CD4-positive, alpha-beta T cell treated with Interleukin-17A for 4 hours (primary cell): ENCODE measurements around the gene CLIC6.

Source experiments
- DNase-seq: peaks from one replicate; pipeline ENCODE4 v3.0.0-alpha.2; 2020; ENCODE audit warnings: mixed read lengths

Gene CLIC6

GRCh38 chr21:34668803-34669148 lies at the start of gene CLIC6:
CLIC6 (plus strand) TSS chr21:34668994; CDS start chr21:34669389, 395 bp downstream.
- no peak for DNase-seq

GRCh38 chr21:34619841-34620665 lies 48.7 kb upstream of the CLIC6 start:
- DNase-seq = no peak

GRCh38 chr21:34621434-34622350 lies 47.1 kb upstream of the CLIC6 start:
- DNase-seq = no peak

- no peak for DNase-seq
Measured at GRCh38 chr21:34623516-34623915, 45.3 kb upstream of the CLIC6 start.

GRCh38 chr21:34625030-34625593 lies 43.7 kb upstream of the CLIC6 start:
- DNase-seq = no peak

- DNase-seq = no peak
Measured at GRCh38 chr21:34626131-34626530, 42.7 kb upstream of the CLIC6 start.

GRCh38 chr21:34630536-34631143 lies 38.2 kb upstream of the CLIC6 start:
- peak; percentile 38 for DNase-seq

- DNase-seq = no peak
Measured at GRCh38 chr21:34632498-34632897, 36.3 kb upstream of the CLIC6 start.

GRCh38 chr21:34635307-34635706 lies 33.5 kb upstream of the CLIC6 start:
- peak; percentile 19 for DNase-seq

- DNase-seq = no peak
Measured at GRCh38 chr21:34636961-34637360, 31.8 kb upstream of the CLIC6 start.

GRCh38 chr21:34639250-34639649 lies 29.5 kb upstream of the CLIC6 start:
- no peak for DNase-seq

GRCh38 chr21:34639882-34640788 lies 28.7 kb upstream of the CLIC6 start:
- peak; percentile 19 for DNase-seq

- DNase-seq = no peak
Measured at GRCh38 chr21:34640858-34641257, 27.9 kb upstream of the CLIC6 start.

GRCh38 chr21:34642211-34643075 lies 26.4 kb upstream of the CLIC6 start:
- no peak for DNase-seq

- no peak for DNase-seq
Measured at GRCh38 chr21:34644825-34645224, 24.0 kb upstream of the CLIC6 start.

- DNase-seq = no peak
Measured at GRCh38 chr21:34647555-34647954, 21.2 kb upstream of the CLIC6 start.

- DNase-seq = no peak
Measured at GRCh38 chr21:34648739-34649297, 20.0 kb upstream of the CLIC6 start.

- DNase-seq = no peak
Measured at GRCh38 chr21:34649400-34649799, 19.4 kb upstream of the CLIC6 start.

GRCh38 chr21:34650861-34651431 lies 17.8 kb upstream of the CLIC6 start:
- no peak for DNase-seq

- no peak for DNase-seq
Measured at GRCh38 chr21:34651642-34652041, 17.2 kb upstream of the CLIC6 start.
